PC-3 (cell line): ENCODE data around the gene NIPAL3. TPM values are rescaled to one million over a fixed set of nuclear protein-coding genes. Genes with fewer than 3 reads are reported as not detected.

ENCODE experiments used
- ATAC-seq: fragments of 200-7000 bp; cut with Tn5 transposase; 2 replicates; pipeline ENCODE4 v1.9.1; 2020; ENCODE audit warnings: mild to moderate bottlenecking, moderate library complexity
- BruUV-seq: library from RNA; stranded (reverse); fragments of 400-500 nt; replicated peaks from 2 replicates; lab custom pipeline; 2021; lab: Mats Ljungman, UMichigan
- CTCF ChIA-PET: fragments of 300-600 bp; sonication (Branson Sonifier 250); formaldehyde crosslinking; loops from one replicate; lab custom pipeline; 2022; ENCODE audit warnings: antibody characterized with exemption; lab: Charles Lee
- POLR2A ChIA-PET: fragments of 300-600 bp; sonication (Branson Sonifier 250); formaldehyde crosslinking; loops from one replicate; lab custom pipeline; 2022; ENCODE audit warnings: antibody characterized with exemption; ENCODE audit not compliant: unreplicated experiment; lab: Charles Lee
- DNase-seq: peaks from one replicate; pipeline ENCODE4 v3.0.0-alpha.2; 2015
- H2AFZ ChIP-seq: fragments of 300-600 bp; sonication (generic); 2 replicates; pipeline ENCODE4 v1.6.0; 2016; ENCODE audit warnings: antibody characterized with exemption, low read length
- H3F3A ChIP-seq: fragments of 300-600 bp; sonication (generic); one replicate; pipeline ENCODE4 v1.6.0; 2017; ENCODE audit warnings: antibody characterized with exemption, low read length, control low read depth, mild to moderate bottlenecking; ENCODE audit not compliant: unreplicated experiment
- H3K27ac ChIP-seq: fragments of 300-600 bp; sonication (generic); 2 replicates; pipeline ENCODE4 v1.5.1; 2016; ENCODE audit warnings: mild to moderate bottlenecking, low read length
- H3K27me3 ChIP-seq: fragments of 300-600 bp; sonication (generic); 2 replicates; pipeline ENCODE4 v1.6.1; 2016; ENCODE audit warnings: low read length, mixed read lengths
- H3K36me3 ChIP-seq: fragments of 300-600 bp; sonication (generic); 2 replicates; pipeline ENCODE4 v1.6.1; 2016; ENCODE audit warnings: low read depth, mixed run types, low read length, mixed read lengths
- H3K4me1 ChIP-seq: fragments of 300-600 bp; sonication (generic); 2 replicates; pipeline ENCODE4 v1.5.1; 2016; ENCODE audit warnings: low read length; ENCODE audit not compliant: insufficient read depth
- H3K4me2 ChIP-seq: fragments of 300-600 bp; sonication (generic); 2 replicates; pipeline ENCODE4 v1.6.0; 2016; ENCODE audit warnings: low read length
- H3K4me3 ChIP-seq: fragments of 300-600 bp; sonication (generic); 2 replicates; pipeline ENCODE4 v1.5.1; 2016; ENCODE audit warnings: mild to moderate bottlenecking, low read length, mixed read lengths
- H3K79me2 ChIP-seq: fragments of 300-600 bp; sonication (generic); 2 replicates; pipeline ENCODE4 v1.6.1; 2017; ENCODE audit warnings: low read length, mixed read lengths
- H3K9ac ChIP-seq: fragments of 300-600 bp; sonication (generic); 2 replicates; pipeline ENCODE4 v1.6.0; 2016; ENCODE audit warnings: mild to moderate bottlenecking, low read length
- H3K9me2 ChIP-seq: fragments of 300-600 bp; sonication (generic); replicated peaks from 2 replicates; pipeline ENCODE4 v1.6.1; 2016; ENCODE audit warnings: mixed run types, low read length, mixed read lengths
- H3K9me3 ChIP-seq: fragments of 300-600 bp; sonication (generic); 2 replicates; pipeline ENCODE4 v1.6.1; 2016; ENCODE audit warnings: low read length, mixed read lengths
- H4K20me1 ChIP-seq: fragments of 300-600 bp; sonication (generic); 2 replicates; pipeline ENCODE4 v1.6.1; 2016; ENCODE audit warnings: low read length, mixed read lengths
- CTCF ChIP-seq: fragments of 300-600 bp; sonication (generic); conservative IDR thresholded peaks from 2 replicates; pipeline ENCODE4 v1.5.1; 2017; ENCODE audit warnings: antibody characterized with exemption, low read depth, mild to moderate bottlenecking, low read length
- EZH2 ChIP-seq: fragments of 300-600 bp; sonication (generic); IDR thresholded peaks from one replicate; pipeline ENCODE4 v1.6.1; 2017; ENCODE audit warnings: antibody characterized with exemption, mild to moderate bottlenecking, low read length; ENCODE audit not compliant: unreplicated experiment
- EZH2phosphoT487 ChIP-seq: fragments of 300-600 bp; sonication (generic); IDR thresholded peaks from 2 replicates; pipeline ENCODE4 v1.6.1; 2018; ENCODE audit warnings: mild to moderate bottlenecking, antibody characterized with exemption, low read length, borderline replicate concordance
- intact Hi-C: fragments of 100-400 bp; cut with micrococcal nuclease; formaldehyde crosslinking; loops from 2 replicates; pipeline ENCODE4 v1.9.0; 2023
- total RNA-seq: library from RNA; depleted of rRNA; stranded (reverse); fragments of >200 nt; gene quantifications from 2 replicates; pipeline ENCODE4 v1.2.3, GENCODE V29; 2014

The NIPAL3 gene
- total RNA-seq, 1 experiment from 2014 or later = 35.2 TPM

DNA sequence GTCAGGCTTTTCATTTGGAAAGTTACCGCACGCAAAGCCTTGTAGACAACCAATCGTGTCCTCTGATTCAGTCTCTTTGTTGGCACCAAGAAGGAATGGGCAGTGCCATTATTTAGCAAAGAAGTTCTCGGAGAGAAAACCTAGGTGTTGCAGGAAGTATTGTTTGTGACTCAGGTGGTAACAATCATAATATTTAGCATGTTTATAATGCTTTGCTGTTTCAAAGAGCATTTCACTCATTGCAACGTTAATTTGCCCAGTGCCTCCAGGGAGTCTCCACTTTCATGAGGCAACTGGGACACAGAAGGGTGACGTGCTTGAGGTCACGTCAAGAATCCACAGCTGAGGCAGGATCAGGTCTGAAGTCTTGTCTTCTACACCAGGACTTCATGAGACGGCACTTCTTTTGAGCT, 33.4 kb upstream of the NIPAL3 start:
- no peak for TF ChIP-seq CTCF
- no peak for TF ChIP-seq EZH2phosphoT487
- no peak for TF ChIP-seq EZH2
- H3K9me2 ChIP-seq = no peaks in the 10 kb centered on the region
- H3F3A ChIP-seq = no peaks in the 10 kb centered on the region
- intact Hi-C loops = no loop called here
- BruUV-seq = no TSS peak
- no peaks in the 10 kb centered on the region for H3K9me3 ChIP-seq
- no peaks in the 10 kb centered on the region for H3K79me2 ChIP-seq
- ATAC-seq = peak; percentile 5; the same call in 1 of the 2 replicates
- POLR2A ChIA-PET = interaction anchor here (0.5 to 0.6 kb wide), 2 partner anchors 10 to 92 kb away, joined by 3 read pairs; no protein-coding TSS in a partner anchor
- H3K27ac ChIP-seq = 0 out of 2 replicates have a peak overlapping the region, but pooled peaks have one; percentile 14
- H3K36me3 ChIP-seq = peaks cover 11% of the 10 kb centered on the region
- H3K4me1 ChIP-seq = peaks cover 34% of the 10 kb centered on the region
- CTCF ChIA-PET = no interaction called here
- H4K20me1 ChIP-seq = no peaks in the 10 kb centered on the region
- H2AFZ ChIP-seq = no peak overlapping the region
- no peak overlapping the region for H3K4me3 ChIP-seq
- no peak overlapping the region for H3K4me2 ChIP-seq
- H3K27me3 ChIP-seq = no peaks in the 10 kb centered on the region
- DNase-seq = no peak
- no peak overlapping the region for H3K9ac ChIP-seq

- intact Hi-C loops = no loop called here
- Histone ChIP-seq H3K9me2 (no peaks in the 10 kb centered on the region), H3K4me1 (peaks cover 34% of the 10 kb centered on the region), H4K20me1 (no peaks in the 10 kb centered on the region), H2AFZ (no peak overlapping the region), H3K36me3 (peaks cover 11% of the 10 kb centered on the region), H3K9me3 (no peaks in the 10 kb centered on the region), H3K27ac (peak overlapping the region; percentile 59), H3K4me3 (no peak overlapping the region), H3F3A (no peaks in the 10 kb centered on the region), H3K9ac (no peak overlapping the region), H3K27me3 (no peaks in the 10 kb centered on the region), H3K4me2 (no peak overlapping the region), H3K79me2 (no peaks in the 10 kb centered on the region)
- BruUV-seq = no TSS peak
- ATAC-seq = no peak
- TF ChIP-seq CTCF (no peak), EZH2 (no peak), EZH2phosphoT487 (no peak)
- POLR2A ChIA-PET = no interaction called here
- no peak for DNase-seq
- CTCF ChIA-PET = interaction anchor here (1.2 kb wide), 1 partner anchor 182 kb away, joined by 14 read pairs; no protein-coding TSS in a partner anchor
Observed at GRCh38 chr1:24383381-24383940, 32.1 kb upstream of the NIPAL3 start.
